Panc1 (cell line): Measurements from ENCODE around the gene FAXC. TPM values are rescaled to one million over a fixed set of nuclear protein-coding genes. Genes with fewer than 3 reads are reported as not detected.

Experiments used
- ATAC-seq: fragments of 200-7000 bp; cut with Tn5 transposase; 2 replicates; pipeline ENCODE4 v1.9.1; 2020; ENCODE audit warnings: mild to moderate bottlenecking, moderate library complexity
- BruUV-seq: library from RNA; stranded (reverse); fragments of 400-500 nt; replicated peaks from 2 replicates; lab custom pipeline; 2021; lab: Mats Ljungman, UMichigan
- CTCF ChIA-PET: fragments of 300-600 bp; sonication (Branson Sonifier 250); formaldehyde crosslinking; loops from one replicate; lab custom pipeline; 2022; ENCODE audit warnings: antibody characterized with exemption; lab: Charles Lee
- POLR2A ChIA-PET: fragments of 300-600 bp; sonication (Branson Sonifier 250); formaldehyde crosslinking; loops from one replicate; lab custom pipeline; 2022; ENCODE audit warnings: antibody characterized with exemption; lab: Charles Lee
- DNase-seq: peaks from one replicate; pipeline ENCODE4 v3.0.0-alpha.2; 2010; ENCODE audit warnings: low read depth, low spot score
- H3K27ac ChIP-seq: 2 replicates; pipeline ENCODE4 v1.5.1; 2011; ENCODE audit warnings: mild to moderate bottlenecking, low read length, inconsistent platforms
- H3K27me3 ChIP-seq: fragments of 200-500 bp; sonication (Bioruptor generic); 2 replicates; pipeline ENCODE4 v1.6.0; 2014; ENCODE audit warnings: low read length, inconsistent platforms; ENCODE audit not compliant: control insufficient read depth, insufficient read depth
- H3K36me3 ChIP-seq: fragments of 200-500 bp; sonication (Bioruptor generic); 2 replicates; pipeline ENCODE4 v1.5.1; 2014; ENCODE audit warnings: inconsistent platforms, mild to moderate bottlenecking, low read length, moderate library complexity; ENCODE audit not compliant: control insufficient read depth, insufficient read depth
- H3K4me1 ChIP-seq: 2 replicates; pipeline ENCODE4 v1.5.1; 2011; ENCODE audit warnings: inconsistent platforms, mild to moderate bottlenecking, low read length, moderate library complexity; ENCODE audit not compliant: control insufficient read depth, insufficient read depth
- H3K4me3 ChIP-seq, 2 experiments: 2 replicates each; pipeline ENCODE4 v1.5.1; 2011 to 2012; ENCODE audit warnings: low read depth in 2 of 2, low read length in 2 of 2, mild to moderate bottlenecking in 2 of 2, inconsistent platforms in 1 of 2, moderate library complexity in 1 of 2
- H3K9me3 ChIP-seq: fragments of 200-500 bp; sonication (Bioruptor generic); 2 replicates; pipeline ENCODE4 v1.5.1; 2014; ENCODE audit warnings: low read depth, mild to moderate bottlenecking, inconsistent platforms, low read length, moderate library complexity; ENCODE audit not compliant: control insufficient read depth, insufficient read depth
- CTCF ChIP-seq: fragments of 450-650 bp; IDR thresholded peaks from 2 replicates; pipeline ENCODE4 v1.5.1; 2017; ENCODE audit warnings: mild to moderate bottlenecking
- POLR2AphosphoS5 ChIP-seq: IDR thresholded peaks from 2 replicates; pipeline ENCODE4 v1.6.1; 2012; ENCODE audit warnings: mild to moderate bottlenecking, low read depth, low read length, moderate library complexity
- REST ChIP-seq, 2 experiments: IDR thresholded peaks; 2 replicates each; pipeline ENCODE4 v1.6.1; 2011 to 2012; ENCODE audit warnings: low read depth in 2 of 2, control low read depth in 1 of 2, low read length in 1 of 2, mild to moderate bottlenecking in 1 of 2, moderate library complexity in 1 of 2; ENCODE audit not compliant: insufficient read depth in 1 of 2
- SIN3A ChIP-seq: IDR thresholded peaks from 2 replicates; pipeline ENCODE4 v1.6.1; 2012; ENCODE audit warnings: low read depth, mild to moderate bottlenecking, low read length, moderate library complexity, borderline replicate concordance; ENCODE audit not compliant: insufficient read depth
- TCF7L2 ChIP-seq: IDR thresholded peaks from 2 replicates; pipeline ENCODE4 v1.6.1; 2011; ENCODE audit warnings: mild to moderate bottlenecking, low read depth, low read length, inconsistent platforms
- in situ Hi-C: cut with HindIII; loops from 2 replicates; pipeline ENCODE4 v1.10.0; 2016; ENCODE audit warnings: low sequenced_read_pairs, low pct_unique_long_range_greater_than_20kb
- intact Hi-C: fragments of 100-400 bp; cut with micrococcal nuclease; formaldehyde crosslinking; loops from one replicate; pipeline ENCODE4 v1.10.0; 2022; ENCODE audit not compliant: unreplicated experiment
- total RNA-seq: library from RNA; stranded (reverse); gene quantifications from one replicate; pipeline ENCODE4 v1.2.1, GENCODE V29; 2021; ENCODE audit not compliant: unreplicated experiment

Gene FAXC
- total RNA-seq, 1 experiment from 2014 or later: 9.0 TPM

GRCh38 chr6:99348288-99349170 lies 945 bp downstream of the FAXC start:
- Histone ChIP-seq H3K27ac (no peak overlapping the region), H3K36me3 (no peaks in the 10 kb centered on the region), H3K27me3 (0 out of 2 replicates have a peak, but pooled peaks cover 2% of the 10 kb centered on the region), H3K9me3 (no peaks in the 10 kb centered on the region), H3K4me1 (peaks cover 11% of the 10 kb centered on the region), H3K4me3 (peak overlapping the region; percentile 40 to 61)
- ATAC-seq (no peak; the same call in none of the 2 replicates), DNase-seq (no peak)
- BruUV-seq: no TSS peak
- POLR2A ChIA-PET: interaction anchor here (0.6 kb wide), 1 partner anchor 45 kb away, joined by 3 read pairs; the partner anchor contains the start of gene COQ3
- CTCF ChIA-PET: no interaction called here
- in situ Hi-C loops (no loop called here), intact Hi-C loops (no loop called here)
- TF ChIP-seq TCF7L2: no peak
- no peak for TF ChIP-seq REST (IDR thresholded peaks at IDR 0.05; ENCODE audit: insufficient read depth in 1 of 2, low read depth in 2 of 2, low read length in 1 of 2)
- TF ChIP-seq CTCF: no peak
- TF ChIP-seq POLR2AphosphoS5: no peak
- TF ChIP-seq SIN3A: no peak

GRCh38 chr6:99347804-99348203 lies 1.7 kb downstream of the FAXC start:
- peaks cover 11% of the 10 kb centered on the region for H3K4me1 ChIP-seq
- in situ Hi-C loops (no loop called here), intact Hi-C loops (no loop called here)
- ATAC-seq: no peak
- no TSS peak for BruUV-seq
- H3K27me3 ChIP-seq: 0 out of 2 replicates have a peak, but pooled peaks cover 2% of the 10 kb centered on the region
- POLR2A ChIA-PET: interaction anchor here (0.6 kb wide), 1 partner anchor 46 kb away, joined by 3 read pairs; the partner anchor contains the start of gene COQ3
- no peaks in the 10 kb centered on the region for H3K9me3 ChIP-seq
- H3K4me3 ChIP-seq: no peak overlapping the region; a peak in 1 of 4 replicates
- H3K27ac ChIP-seq: no peak overlapping the region
- no peaks in the 10 kb centered on the region for H3K36me3 ChIP-seq
- no peak for DNase-seq
- no peak for TF ChIP-seq SIN3A
- no peak for TF ChIP-seq POLR2AphosphoS5
- CTCF ChIA-PET: interaction anchor here (1.2 kb wide), 2 partner anchors 13 to 17 kb away, joined by 3 to 5 read pairs; no protein-coding TSS in a partner anchor
